Stimulated activated CD4-positive, alpha-beta T cell treated with anti-CD3 and anti-CD28 coated beads, Interleukin-15, amount 100 ng/mL, for 24 hours (primary cell): Measurements from ENCODE around the gene ATP10D.
"Not testable (repeated sequence)": the region's sequence is repeated elsewhere in the genome, so short reads cannot be mapped to it uniquely, and the experiment has no call there.

ENCODE experiments used
- DNase-seq: peaks from one replicate; pipeline ENCODE4 v3.0.0-alpha.2; 2020

ATP10D gene

GRCh38 chr4:47485047-47485692, at the start of gene ATP10D:
Gene ATP10D (plus strand): TSS chr4:47485275. CDS start chr4:47512541, 27,266 bp downstream.
- DNase-seq: peak; percentile 87

- no peak for DNase-seq
Observed at GRCh38 chr4:47442980-47443379, 42.1 kb upstream of the ATP10D start.

DNA sequence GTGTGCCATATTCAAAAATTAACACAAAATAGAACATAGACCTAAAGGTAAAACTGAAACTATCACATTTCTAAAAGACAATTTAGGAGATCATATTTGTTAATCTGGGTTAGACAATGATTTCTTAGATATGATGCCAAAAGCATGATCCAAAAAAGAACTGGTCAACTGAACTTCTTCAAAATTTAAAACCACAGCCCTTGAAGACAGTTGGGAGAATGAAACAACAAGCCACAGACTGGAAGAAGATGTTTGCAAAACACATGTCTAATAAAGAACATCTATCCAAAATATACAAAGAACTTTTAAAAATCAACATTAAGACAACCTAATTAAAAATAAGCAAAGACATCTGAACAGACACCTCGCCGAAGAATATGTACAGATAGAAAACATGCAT, 41.0 kb upstream of the ATP10D start:
- no peak for DNase-seq

- no peak for DNase-seq
Observed at GRCh38 chr4:47451657-47452056, 33.4 kb upstream of the ATP10D start.

DNA sequence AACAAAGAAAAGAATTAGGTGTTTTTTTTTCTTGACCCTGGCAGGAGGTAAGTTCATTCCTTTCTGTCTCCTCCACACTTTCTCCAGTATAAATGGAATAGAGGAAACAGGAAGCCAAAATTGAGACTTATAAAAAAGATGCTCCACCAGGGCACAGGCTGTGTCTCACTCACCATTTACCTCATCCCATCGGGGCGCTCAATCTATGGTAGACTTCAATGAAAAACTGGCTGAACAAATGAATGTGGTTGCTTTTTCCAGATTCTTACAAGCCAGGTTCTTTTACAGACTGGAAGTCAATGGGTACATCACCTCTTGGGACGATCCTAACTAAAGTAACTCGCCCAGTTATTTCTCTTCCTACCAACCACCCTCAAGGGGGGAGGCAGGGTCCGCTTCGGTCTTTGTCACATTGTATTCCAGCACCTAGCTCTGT, 22.3 kb upstream of the ATP10D start:
- DNase-seq: no peak

DNA sequence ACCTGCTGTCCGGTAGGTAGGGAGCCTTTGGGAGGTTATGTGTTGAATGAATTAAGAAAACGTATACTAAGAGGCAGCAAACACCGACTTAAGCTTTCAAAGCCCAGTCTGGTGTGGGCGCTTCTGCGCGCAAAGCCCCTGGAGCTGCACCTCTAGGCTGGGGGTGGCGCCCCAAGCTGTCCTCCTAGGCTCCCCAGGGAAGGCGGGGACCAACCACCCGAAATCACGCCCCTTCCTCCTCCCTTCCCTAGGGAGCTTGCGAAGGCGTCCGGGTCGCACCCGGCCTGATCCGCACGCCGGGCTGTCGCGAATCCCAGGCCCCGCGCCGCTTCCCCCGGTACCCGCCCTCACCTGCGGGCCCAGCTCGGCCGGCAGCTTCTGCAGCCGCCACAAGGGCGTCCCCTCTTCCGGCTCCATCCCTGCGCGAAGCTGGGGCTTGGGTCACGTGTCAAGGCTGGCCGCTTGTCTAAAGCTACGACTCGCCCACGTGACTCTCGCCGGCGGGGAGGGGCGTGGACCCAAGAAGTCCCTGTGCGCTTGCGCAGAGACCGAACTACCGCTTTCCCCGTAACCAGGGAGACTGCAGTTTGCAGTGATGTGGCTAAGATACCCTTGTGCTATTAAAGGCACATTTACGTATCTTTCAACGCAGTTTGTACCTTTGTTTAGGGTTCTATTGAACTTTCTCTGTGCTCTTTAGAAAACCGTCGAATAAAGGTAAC, 21.7 kb upstream of the ATP10D start, which contains the start of gene COMMD8:
COMMD8 (minus strand) TSS at position 468 of the 722 bp plus-strand sequence; CDS start at position 417, 51 bp downstream.
- DNase-seq: peak; percentile 98

DNA sequence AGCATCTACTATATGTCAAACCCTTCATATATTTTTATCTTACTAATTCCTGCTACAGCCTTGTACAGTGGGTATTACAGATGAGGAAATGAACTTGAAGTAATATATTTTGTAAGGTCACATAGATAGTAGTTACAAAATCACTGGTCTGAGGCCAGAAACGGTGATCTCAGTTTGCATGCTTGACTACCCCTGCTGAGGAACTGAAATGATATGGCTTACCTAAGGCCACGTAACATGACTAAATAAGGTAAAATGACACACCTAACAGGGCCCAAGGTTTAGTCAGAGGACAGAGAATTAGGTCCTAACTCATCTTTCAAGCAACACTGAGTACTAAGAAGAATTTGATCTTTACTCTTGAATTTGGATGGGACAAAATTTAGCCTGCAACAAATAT, 20.1 kb upstream of the ATP10D start:
- no peak for DNase-seq

- no peak for DNase-seq
Observed at GRCh38 chr4:47466056-47466785, 18.9 kb upstream of the ATP10D start.

GRCh38 chr4:47468706-47469365, 16.2 kb upstream of the ATP10D start:
- no peak for DNase-seq

DNA sequence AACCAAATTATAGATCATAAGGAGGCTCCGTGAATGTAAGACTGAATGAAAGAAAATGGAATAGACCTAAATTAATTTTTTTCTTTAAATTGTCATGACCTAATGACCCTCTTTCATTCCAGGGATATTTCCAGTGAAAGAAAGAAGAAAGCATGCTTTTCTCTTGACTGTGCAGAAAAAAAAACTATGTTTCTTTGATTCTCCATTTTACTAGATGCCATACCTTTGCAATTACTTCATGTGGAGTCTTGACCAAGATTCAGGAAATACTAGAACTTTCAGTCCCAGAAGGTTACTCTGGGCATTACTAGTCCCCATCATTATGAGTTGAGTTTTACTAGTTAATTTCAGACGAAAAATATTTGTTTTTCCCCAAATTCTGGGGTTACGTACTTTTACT, 15.1 kb upstream of the ATP10D start:
- DNase-seq: no peak

- DNase-seq: no peak
Observed at GRCh38 chr4:47471064-47471463, 14.0 kb upstream of the ATP10D start.

GRCh38 chr4:47471591-47471990, 13.5 kb upstream of the ATP10D start:
- DNase-seq: no peak

- no peak for DNase-seq
Observed at GRCh38 chr4:47473141-47473750, 11.8 kb upstream of the ATP10D start.

DNA sequence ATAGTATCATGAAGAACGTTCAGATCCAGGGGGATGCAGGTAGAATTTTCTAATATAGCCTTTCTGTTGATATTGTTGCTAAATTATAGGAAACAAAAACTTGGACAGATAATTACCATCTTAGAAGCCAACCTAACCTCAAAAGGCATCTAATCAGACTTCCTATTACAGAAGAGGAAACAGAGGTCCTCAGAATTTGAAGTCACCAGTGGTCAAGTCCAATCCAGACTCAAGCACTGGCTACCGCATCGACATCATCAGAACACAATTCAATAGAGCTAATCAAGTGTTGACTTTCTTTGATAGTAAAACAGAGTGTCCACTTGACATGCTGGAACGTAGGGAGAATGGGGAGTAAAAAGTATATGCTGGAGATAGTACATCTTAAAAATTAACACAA, 10.3 kb upstream of the ATP10D start:
- DNase-seq: no peak

GRCh38 chr4:47475411-47475810, 9.7 kb upstream of the ATP10D start:
- DNase-seq: no peak

DNA sequence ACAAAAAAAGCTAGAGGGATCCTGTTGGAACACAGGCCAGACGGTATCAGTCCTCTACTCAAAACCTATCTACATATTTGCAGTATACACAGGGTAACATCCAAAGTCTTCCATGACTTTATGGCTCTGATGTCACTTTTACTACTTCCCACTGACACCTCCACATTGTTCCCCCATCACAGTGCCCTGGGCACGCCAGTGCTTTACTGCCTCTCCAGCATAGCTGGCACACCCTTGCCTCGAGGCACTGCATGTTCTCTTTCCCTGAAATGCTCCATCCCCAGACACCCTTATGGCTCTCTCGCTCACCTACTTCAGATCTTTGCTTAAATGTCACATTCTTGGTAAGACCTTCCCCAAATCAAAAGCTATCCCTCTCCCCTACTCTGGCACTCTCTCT, 6.3 kb upstream of the ATP10D start:
- DNase-seq: no peak

DNA sequence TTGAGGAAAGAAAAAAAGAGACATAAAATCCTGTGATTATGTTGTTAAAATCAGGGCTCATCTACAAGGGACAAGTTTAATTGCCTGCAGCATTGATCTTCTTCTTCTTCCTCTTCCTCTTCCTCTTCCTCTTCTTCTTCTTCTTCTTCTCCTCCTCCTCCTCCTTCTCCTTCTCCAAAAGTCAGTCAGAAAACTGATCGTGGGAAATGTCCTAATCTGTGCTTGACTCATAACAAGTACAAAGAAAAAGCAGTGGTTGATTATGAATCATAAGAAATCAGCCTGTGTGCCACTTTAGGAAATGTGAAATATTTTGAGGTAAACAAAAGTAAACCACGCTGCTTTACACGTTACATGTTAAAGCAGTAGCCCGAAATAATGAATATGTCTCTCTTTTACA, 2.7 kb upstream of the ATP10D start:
- no peak for DNase-seq

- DNase-seq: no peak
Observed at GRCh38 chr4:47483745-47484144, 1.3 kb upstream of the ATP10D start.

DNA sequence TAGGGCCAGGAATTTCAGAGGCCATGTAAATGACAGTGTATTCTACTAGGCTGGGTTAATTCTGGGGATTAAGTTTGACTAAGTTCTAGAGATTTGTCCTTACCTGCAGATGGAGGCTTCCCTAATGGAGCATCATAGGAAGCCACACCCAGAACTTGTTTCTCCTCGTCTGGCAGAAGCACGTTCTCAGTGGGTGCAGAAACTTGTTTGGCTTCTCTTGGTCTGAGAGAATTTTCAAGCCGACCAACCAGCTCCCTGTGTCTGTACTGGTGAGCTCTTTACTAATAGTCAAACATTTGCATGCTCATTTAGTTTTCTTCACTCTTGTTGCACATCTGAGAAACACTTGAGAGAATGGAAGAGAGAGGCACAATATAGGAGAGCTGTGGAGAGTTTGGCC, 907 bp upstream of the ATP10D start:
- no peak for DNase-seq

- DNase-seq: no peak
Observed at GRCh38 chr4:47485768-47486167, 693 bp downstream of the ATP10D start.

- DNase-seq: no peak
Observed at GRCh38 chr4:47486231-47486673, 1.2 kb downstream of the ATP10D start.

- DNase-seq: not testable (repeated sequence)
Observed at GRCh38 chr4:47486727-47487126, 1.7 kb downstream of the ATP10D start.

DNA sequence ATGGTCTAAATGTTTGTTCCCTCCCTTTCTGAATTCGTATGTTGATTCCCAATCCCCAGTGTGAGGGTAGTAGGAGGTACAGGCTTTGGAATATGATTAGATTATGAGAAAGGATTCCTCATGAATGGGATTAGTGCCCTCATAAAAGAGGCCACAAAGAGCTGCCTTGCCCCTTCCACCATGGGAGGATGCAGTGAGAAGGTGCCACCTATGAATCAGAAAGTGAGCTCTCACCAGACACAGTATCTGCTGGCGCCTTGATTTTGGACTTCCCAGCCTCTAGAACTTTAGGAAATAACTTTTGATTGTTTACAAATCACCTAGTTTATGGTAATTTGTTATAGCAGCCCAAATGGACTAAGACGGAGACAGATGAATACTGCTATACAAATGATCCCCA, 3.6 kb downstream of the ATP10D start:
- DNase-seq: no peak
